Retinal pigment epithelial cell (primary cell): ENCODE data around the gene TEX22.

ENCODE experiments used
- DNase-seq: peaks from one replicate; pipeline ENCODE4 v3.0.0-alpha.2; 2010; ENCODE audit warnings: low read depth
- H3K4me3 ChIP-seq: 2 replicates; pipeline ENCODE4 v1.5.1; 2011; ENCODE audit warnings: mild to moderate bottlenecking, low read length, control low read depth, moderate library complexity
- TF ChIP-seq, protein P1 (sequence below): conservative IDR thresholded peaks from 2 replicates; pipeline ENCODE4 v1.5.1; 2011; ENCODE audit warnings: low read depth, low read length, control low read depth, inconsistent platforms

The TEX22 gene

DNA sequence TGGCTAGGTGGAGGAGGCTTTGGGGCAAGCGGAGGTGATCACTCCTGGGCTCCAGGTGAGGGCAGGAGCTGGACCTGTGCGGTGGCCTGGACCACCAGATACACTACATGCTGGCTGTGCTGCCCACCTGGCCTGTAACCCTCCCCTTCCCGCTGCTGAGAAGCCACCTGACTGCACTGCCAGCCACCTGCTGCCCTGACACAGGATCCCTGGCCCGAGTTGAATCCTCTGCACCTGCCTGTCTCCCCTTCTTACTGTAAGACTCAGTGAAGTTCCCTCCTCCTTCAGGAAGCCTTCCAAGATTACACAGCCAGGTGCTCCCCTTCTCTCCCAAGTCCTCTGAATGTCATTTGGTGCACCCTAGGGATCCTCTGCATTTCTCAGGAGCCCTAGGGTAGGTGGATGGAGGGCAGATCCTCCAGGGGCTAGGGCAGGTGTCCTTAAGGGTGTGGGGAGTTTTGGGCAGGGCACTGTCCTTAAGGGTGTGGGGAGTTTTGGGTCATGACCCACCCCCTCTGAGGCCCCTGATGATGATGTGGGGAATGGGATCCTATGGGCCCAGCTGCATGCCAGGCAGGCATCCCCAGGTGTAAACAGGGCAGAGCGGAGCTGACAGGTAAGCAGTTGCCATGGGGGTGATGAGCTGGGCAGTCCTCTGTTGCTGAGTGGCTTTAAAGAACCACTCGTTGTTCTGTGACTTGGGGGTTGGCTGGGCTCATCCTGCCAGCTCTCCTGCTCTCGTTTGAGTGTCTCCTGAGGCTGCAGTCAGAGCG, 14.6 kb downstream of the TEX22 start:
- no peak overlapping the region for H3K4me3 ChIP-seq
- DNase-seq, result no peak

DNA sequence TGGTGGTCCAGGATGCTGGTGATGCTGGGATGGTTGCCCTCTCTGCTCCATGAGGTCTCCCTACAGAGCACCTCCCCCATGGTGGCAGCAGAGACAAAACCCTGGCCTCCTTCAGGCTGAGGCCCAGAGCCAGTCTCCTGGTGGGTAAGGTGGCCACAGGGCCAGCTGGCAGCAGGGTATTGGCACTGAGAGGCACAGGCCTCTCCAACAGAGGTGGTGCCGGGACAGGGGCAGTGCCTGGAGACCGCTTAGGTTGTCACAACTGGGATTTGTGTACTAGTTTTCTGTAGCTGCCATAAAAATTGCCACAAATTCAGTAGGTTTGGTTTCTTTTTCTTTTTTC, 15.2 kb downstream of the TEX22 start:
- H3K4me3 ChIP-seq, result no peak overlapping the region
- TF ChIP-seq, protein P1, sequence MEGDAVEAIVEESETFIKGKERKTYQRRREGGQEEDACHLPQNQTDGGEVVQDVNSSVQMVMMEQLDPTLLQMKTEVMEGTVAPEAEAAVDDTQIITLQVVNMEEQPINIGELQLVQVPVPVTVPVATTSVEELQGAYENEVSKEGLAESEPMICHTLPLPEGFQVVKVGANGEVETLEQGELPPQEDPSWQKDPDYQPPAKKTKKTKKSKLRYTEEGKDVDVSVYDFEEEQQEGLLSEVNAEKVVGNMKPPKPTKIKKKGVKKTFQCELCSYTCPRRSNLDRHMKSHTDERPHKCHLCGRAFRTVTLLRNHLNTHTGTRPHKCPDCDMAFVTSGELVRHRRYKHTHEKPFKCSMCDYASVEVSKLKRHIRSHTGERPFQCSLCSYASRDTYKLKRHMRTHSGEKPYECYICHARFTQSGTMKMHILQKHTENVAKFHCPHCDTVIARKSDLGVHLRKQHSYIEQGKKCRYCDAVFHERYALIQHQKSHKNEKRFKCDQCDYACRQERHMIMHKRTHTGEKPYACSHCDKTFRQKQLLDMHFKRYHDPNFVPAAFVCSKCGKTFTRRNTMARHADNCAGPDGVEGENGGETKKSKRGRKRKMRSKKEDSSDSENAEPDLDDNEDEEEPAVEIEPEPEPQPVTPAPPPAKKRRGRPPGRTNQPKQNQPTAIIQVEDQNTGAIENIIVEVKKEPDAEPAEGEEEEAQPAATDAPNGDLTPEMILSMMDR, result no peak
- DNase-seq, result no peak

More for the DNA sequence above, 14.6 kb downstream of the TEX22 start:
- TF ChIP-seq, protein P1, result no peak

DNA sequence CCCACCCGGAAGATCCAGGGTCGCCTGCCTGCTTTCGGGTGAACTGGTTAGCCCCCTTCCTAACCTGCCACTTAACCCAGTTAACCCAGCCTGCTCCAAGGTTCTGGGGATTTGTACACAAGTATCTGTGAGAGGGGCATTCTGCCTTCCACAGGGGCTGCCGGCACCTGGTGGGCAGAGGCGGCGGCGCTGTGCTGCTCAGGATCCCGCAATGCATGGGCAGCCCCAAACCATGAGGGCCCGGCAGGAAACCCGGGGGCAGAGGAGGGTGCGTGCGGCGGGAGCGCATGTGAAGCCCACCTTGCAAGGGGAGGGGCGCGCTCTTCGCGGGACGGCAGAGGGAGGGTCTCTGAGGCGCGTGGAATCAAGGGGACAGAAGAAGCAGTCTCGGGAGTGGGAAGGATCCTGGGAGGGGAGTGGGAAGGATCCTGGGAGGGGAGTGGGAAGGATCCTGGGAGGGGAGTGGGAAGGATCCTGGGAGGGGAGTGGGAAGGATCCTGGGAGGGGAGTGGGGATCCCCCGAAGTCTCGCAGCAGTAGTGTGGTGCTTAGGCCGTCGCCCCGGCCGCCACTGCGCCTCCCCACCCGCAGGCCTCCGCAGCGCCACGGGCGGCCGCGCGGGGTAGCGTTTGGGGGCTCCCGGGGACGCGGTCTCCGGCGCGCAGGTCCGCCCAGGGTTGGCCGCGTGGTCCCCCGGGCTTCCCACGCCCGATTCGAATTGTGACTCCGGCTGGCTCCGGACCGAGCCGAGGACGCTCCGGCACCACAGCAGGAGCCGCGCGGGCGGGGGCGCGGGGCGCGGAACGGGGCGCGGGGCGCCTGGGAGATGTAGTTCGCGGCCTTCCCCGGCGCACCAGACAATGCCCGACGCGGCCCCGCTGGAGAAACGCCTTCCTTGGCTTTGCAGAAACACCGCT, 16.4 kb downstream of the TEX22 start:
- DNase-seq, result no peak
- peak overlapping the region; percentile 35 for H3K4me3 ChIP-seq
- TF ChIP-seq, protein P1, result peak; percentile 51

DNA sequence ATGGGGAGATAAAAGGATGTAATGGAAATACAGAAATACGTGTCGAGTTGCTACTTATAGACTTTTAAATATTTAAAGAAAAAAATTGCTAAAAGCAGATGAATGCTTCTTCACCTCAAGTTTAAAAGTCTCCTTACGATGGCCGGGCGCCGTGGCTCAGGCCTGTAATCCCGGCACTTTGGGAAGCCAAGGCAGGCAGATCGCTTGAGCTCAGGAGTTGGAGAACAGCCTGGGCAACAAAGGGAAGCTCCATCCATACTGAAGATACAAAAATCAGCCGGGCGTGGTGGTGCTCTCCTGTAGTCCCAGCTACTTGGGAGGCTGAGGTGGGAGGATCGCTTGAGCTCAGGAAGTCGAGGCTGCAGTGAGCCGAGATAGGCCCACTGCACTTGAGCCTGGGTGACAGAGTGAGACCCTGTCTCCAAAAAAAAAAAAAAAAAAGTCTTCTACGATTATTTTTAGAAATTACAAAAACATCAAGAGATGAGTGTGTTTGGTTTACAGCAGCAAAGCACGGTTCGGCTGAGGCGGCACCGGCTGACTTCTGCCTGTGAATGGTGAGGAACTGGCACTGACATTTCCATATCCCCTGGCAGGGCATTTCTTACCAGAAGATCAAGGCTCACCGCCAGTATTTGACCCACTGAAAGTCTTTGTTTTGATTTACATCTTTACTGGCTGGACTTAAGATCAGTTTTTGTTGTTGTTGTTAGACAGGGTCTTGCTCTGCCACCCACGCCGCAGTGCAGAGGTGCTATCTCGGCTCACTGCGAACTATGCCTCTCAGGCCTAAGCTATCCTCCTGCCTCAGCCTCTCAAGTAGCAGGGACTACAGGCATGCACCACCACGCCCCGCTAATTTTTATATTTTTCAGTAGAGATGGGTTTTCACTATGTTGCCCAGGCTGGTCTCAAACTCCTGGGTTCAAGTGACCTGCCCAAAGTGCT, 17.4 kb downstream of the TEX22 start:
- H3K4me3 ChIP-seq, result peak overlapping the region; percentile 34
- TF ChIP-seq, protein P1, result no peak
- DNase-seq, result no peak

DNA sequence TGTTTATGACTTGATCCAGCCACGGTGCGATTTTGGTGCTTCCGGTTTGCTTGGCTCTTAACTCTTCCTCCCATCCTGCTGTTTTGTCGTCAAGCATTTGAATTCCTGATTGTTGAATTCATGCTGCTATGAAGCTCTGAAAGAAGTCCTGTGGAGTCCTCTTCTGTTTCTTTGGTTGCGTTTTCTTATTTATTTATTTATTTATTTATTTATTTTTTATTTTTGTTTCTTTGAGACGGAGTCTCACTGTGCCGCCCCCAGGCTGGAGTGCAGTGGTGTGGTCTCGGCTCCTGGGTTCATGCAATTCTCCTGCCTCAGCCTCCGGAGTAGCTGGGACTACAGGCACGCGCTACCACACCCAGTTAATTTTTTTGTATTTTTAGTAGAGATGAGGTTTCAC, 18.3 kb downstream of the TEX22 start:
- TF ChIP-seq, protein P1, result no peak
- no peak for DNase-seq
- H3K4me3 ChIP-seq, result no peak overlapping the region

DNA sequence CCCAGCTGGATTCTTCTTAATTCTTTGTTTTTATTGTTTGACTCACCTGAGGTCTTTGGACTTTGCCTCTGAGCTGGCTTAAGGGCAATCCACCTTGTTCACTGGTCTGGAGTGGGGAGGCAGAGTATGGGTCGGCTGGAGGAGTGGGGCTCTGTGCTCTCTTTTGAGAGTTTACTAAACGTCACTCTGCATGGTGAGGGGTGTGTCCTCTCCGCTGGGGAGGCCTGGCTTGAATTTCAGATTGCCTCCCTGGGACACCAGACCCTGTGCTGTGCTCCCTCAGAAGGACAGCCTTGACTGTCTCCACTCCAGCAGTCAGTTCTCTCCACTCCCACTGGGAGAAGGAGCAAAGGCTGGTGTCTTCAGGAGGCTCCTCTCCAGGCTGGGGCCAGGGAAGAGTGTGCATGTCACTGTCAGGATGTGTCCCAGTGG, 19.4 kb downstream of the TEX22 start:
- H3K4me3 ChIP-seq, result no peak overlapping the region
- DNase-seq, result no peak
- TF ChIP-seq, protein P1, result no peak
